Esophagus (tissue), 2 donors: ENCODE data around the gene LTF. TPM values are rescaled to one million over a fixed set of nuclear protein-coding genes. Genes with fewer than 3 reads are reported as not detected.
A peak's percentile ranks its signal among the peaks of the same experiment; 100 is the strongest.
"Not testable (repeated sequence)": the region's sequence is repeated elsewhere in the genome, so short reads cannot be mapped to it uniquely, and the experiment has no call there.

Experiments
- H3K27ac ChIP-seq, 2 donors: one replicate each; pipeline ENCODE4 v1.5.1; 2013; ENCODE audit warnings: low read depth in 2 of 2, mild to moderate bottlenecking in 2 of 2, inconsistent platforms in 1 of 2, low read length in 1 of 2, moderate library complexity in 1 of 2
- H3K27me3 ChIP-seq, 2 donors: one replicate each; pipeline ENCODE4 v1.6.1; 2013; ENCODE audit warnings: low read length in 2 of 2, control low read depth in 1 of 2, mild to moderate bottlenecking in 1 of 2; ENCODE audit not compliant: insufficient read depth in 2 of 2, control insufficient read depth in 1 of 2
- H3K36me3 ChIP-seq, 2 donors: one replicate each; pipeline ENCODE4 v1.6.1; 2013; ENCODE audit warnings: low read length in 1 of 2; ENCODE audit not compliant: control insufficient read depth in 2 of 2, insufficient read depth in 2 of 2
- H3K4me1 ChIP-seq, 2 donors: one replicate each; pipeline ENCODE4 v1.6.1; 2013; ENCODE audit warnings: low read length in 1 of 2; ENCODE audit not compliant: control insufficient read depth in 2 of 2, insufficient read depth in 2 of 2
- H3K4me3 ChIP-seq, 2 donors: one replicate each; pipeline ENCODE4 v1.5.1; 2013; ENCODE audit warnings: low read length in 2 of 2, mild to moderate bottlenecking in 2 of 2, low read depth in 1 of 2, moderate library complexity in 1 of 2
- H3K9me3 ChIP-seq, 2 donors: one replicate each; pipeline ENCODE4 v1.6.1; 2013; ENCODE audit warnings: mild to moderate bottlenecking in 2 of 2, low read depth in 1 of 2, low read length in 1 of 2, moderate library complexity in 1 of 2; ENCODE audit not compliant: control insufficient read depth in 2 of 2, insufficient read depth in 1 of 2
- WGBS, 2 donors: extraction: QIAGEN DNeasy Blood & Tissue Kit; methylation state at CpG; one replicate each; pipeline ENCODE4 v1.1.7; 2013; 5-methylcytosine and 5-hydroxymethylcytosine counted together
- polyA plus RNA-seq, 2 donors: library from polyadenylated mRNA; stranded (reverse); fragments of 200-250 nt; gene quantifications; one replicate each; pipeline ENCODE4 v1.2.3, GENCODE V29; 2013
- donor health status: healthy with polysubstance abuse.
- donor health status: Bipolar disorder and iron deficiency.

LTF gene
- polyA plus RNA-seq, 2 donors = 0.98 to 2.3 TPM

DNA sequence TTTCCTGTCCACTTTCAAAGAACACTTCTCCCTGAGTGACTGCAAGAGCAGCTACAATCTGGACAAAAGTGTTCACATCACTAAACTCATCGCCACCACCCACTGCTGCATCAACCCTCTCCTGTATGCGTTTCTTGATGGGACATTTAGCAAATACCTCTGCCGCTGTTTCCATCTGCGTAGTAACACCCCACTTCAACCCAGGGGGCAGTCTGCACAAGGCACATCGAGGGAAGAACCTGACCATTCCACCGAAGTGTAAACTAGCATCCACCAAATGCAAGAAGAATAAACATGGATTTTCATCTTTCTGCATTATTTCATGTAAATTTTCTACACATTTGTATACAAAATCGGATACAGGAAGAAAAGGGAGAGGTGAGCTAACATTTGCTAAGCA is 55.9 kb downstream of the LTF start:
- Histone ChIP-seq H3K27ac (no peak overlapping the region), H3K4me1 (peaks cover 0 to 2% of the 10 kb centered on the region in 2 donors), H3K27me3 (no peaks in the 10 kb centered on the region), H3K4me3 (no peak overlapping the region), H3K9me3 (no peaks in the 10 kb centered on the region), H3K36me3 (no peaks in the 10 kb centered on the region)
- WGBS, 2 donors = 92 to 93% methylated on average over 7 of the region's 7 CpGs

DNA sequence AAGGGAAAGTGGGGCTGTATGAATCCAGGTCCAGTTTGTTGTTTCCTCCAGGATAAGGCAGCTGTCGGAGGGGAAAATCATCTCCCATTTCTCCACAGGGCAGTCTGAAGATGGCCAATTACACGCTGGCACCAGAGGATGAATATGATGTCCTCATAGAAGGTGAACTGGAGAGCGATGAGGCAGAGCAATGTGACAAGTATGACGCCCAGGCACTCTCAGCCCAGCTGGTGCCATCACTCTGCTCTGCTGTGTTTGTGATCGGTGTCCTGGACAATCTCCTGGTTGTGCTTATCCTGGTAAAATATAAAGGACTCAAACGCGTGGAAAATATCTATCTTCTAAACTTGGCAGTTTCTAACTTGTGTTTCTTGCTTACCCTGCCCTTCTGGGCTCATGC is 56.7 kb downstream of the LTF start:
- H3K9me3 ChIP-seq = no peaks in the 10 kb centered on the region
- H3K36me3 ChIP-seq = no peaks in the 10 kb centered on the region
- 67 to 77% methylated on average over 7 of the region's 7 CpGs for WGBS, 2 donors
- peak overlapping the region in 1 of 2 donors; percentile 61 for H3K27ac ChIP-seq
- H3K4me3 ChIP-seq = no peak overlapping the region
- peaks cover 0 to 2% of the 10 kb centered on the region in 2 donors for H3K4me1 ChIP-seq
- H3K27me3 ChIP-seq = no peaks in the 10 kb centered on the region

DNA sequence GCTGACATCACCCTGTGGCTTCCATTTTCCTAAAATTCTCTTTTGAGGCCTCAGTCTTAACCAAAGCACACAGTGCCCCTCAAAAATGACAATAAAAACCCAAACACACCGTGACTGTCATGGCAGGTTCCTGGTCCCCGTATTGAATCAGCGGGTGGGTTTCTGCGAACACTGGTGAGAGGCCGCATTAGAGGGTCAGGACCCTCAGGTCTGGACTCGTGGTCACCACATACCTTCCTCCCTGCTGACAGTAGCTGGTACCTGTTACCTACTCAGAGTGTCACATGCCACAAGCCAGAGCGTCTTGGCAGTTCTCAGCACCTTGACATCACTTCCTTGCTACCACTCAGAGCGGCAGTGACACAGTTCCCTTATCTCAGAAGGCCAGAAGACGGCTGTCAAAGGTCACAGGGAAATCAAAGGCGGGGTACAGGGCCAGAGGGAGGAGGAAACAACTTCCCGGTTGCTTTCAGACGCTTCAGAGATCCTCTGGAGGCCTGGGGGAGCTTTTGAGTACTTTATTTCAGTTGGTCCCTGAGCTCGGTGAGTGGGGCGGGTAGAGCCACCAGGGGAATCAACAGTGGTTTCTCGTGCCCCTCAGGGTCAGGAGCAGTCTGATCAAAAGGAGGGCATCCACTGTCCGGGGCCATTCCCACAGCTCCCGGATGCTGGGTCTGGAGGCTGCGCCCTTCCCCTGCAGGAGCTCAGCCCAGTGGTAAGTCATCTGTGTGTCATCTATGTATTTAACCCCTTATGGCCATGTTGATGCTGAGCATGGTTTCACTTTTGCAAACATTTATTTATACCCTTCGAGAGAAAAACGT is 57.7 kb downstream of the LTF start, which contains the start of the genes CCR5AS and CCRL2:
CCR5AS (minus strand) TSS at position 279 of the 824 bp plus-strand sequence.
CCRL2 (plus strand) TSS at position 472 of the 824 bp plus-strand sequence. CDS start 821 bp downstream, outside the sequence.
- Histone ChIP-seq H3K27me3 (no peaks in the 10 kb centered on the region), H3K4me1 (peaks cover 0 to 2% of the 10 kb centered on the region in 2 donors), H3K4me3 (no peak within 1 kb of the TSS), H3K27ac (peak within 1 kb of the TSS; percentile 61), H3K36me3 (no peaks in the 10 kb centered on the region), H3K9me3 (no peaks in the 10 kb centered on the region)
- 47 to 55% methylated on average over 20 of the region's 20 CpGs for WGBS, 2 donors

DNA sequence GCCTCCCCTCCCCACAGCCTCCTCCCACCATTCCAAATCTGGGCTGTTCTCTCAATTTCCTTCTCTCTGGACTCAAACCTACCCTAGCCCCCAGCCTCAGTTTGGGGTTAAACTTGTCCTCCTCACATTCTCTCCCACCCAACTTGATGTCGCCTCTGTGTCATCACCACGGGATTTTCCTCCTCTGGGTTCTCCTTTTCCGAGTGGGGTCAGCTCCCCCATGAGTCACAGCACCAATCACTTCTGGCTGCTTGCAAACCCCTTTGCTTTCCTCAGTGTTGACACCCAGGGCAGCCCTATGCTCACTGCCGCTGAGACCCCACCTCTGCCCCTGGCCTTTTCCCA is 58.3 kb downstream of the LTF start:
- Histone ChIP-seq H3K4me3 (no peak overlapping the region), H3K4me1 (peaks cover 0 to 2% of the 10 kb centered on the region in 2 donors)
- WGBS, 2 donors = 68 to 77% methylated on average over 4 of the region's 4 CpGs

DNA sequence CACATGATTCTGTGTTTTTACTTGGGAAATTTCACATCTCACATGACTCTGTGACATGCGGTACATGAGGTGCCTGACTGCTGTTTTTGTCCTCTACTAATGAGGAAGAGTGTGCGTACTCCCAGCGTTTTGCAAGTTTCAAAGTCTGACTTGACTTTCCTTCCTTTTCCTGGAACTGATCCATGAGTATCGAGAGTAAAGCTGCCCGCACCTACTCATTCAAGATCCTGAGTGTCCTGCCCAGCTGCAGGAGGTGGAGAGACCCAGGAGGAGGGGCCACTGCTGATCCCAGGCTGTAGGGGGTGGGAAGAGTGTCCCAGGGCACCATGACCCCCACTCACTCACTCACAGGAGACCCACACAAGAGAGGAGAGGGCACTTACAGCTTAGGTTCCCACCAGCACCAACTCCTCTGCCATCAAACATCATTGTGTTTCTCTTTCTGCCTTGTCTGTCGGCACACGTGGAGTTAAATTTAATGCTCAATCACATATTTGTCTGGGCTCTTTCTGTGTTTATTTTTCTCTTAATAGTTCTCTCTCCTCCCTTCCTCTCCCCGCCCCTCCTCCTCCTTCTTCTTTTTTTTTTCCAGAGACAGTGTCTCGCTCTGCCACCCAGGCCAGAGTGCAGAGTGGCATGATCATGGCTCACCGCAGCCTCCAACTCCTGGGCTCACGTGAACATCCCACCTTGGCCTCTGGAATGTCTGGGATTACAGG is 59.2 kb downstream of the LTF start:
- Histone ChIP-seq H3K4me3 (no peak overlapping the region), H3K36me3 (no peaks in the 10 kb centered on the region), H3K27ac (peak overlapping the region; percentile 57 to 68), H3K4me1 (peaks cover 0 to 2% of the 10 kb centered on the region in 2 donors), H3K27me3 (no peaks in the 10 kb centered on the region), H3K9me3 (no peaks in the 10 kb centered on the region)
- WGBS, 2 donors = 35 to 40% methylated on average over 11 of the region's 11 CpGs

More for the DNA sequence above, 58.3 kb downstream of the LTF start:
- Histone ChIP-seq H3K36me3 (no peaks in the 10 kb centered on the region), H3K9me3 (no peaks in the 10 kb centered on the region), H3K27me3 (no peaks in the 10 kb centered on the region), H3K27ac (peak overlapping the region; percentile 38 to 47)

DNA sequence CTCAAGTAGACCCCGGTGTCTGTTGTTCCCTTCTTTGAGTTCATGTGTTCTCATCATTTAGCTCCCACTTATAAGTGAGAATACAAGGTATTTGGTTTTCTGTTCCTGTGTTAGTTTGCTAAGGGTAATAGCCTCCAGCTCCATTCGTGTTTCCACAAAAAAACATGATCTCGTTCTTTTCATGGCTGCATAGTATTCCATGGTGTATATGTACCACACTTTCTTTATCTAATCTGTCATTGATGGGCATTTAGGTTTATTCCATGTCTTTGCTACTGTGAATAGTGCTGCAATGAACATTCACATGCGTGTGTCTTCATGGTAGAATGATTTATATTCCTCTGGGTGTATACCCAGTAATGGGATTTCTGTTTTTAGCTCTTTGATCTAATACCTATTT is 61.8 kb downstream of the LTF start:
- not testable (repeated sequence) for H3K27ac ChIP-seq, H3K36me3 ChIP-seq, H3K9me3 ChIP-seq, H3K27me3 ChIP-seq, H3K4me3 ChIP-seq, H3K4me1 ChIP-seq
- WGBS, 2 donors = 94 to 95% methylated on average over 4 of the region's 4 CpGs

DNA sequence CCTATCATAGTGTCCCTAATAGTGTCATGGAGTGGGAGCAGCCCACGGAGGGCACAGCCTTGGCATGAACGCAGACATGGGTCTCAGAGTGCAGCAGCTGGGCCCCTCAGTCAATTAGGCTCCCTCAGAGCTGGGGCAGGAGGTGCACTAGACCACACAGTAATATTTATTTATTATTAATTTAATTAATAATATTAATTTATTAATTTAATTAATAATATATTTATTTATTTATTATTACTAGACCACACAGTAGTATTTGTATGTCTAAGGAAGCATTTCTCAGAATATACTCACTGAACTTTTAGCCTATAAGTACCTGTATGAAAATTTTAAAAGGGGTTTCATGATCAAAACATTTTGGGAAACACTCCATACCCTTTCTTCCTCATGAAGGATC is 63.1 kb downstream of the LTF start:
- Histone ChIP-seq H3K4me1 (peaks cover 0 to 2% of the 10 kb centered on the region in 2 donors), H3K4me3 (no peak overlapping the region), H3K27me3 (no peaks in the 10 kb centered on the region), H3K36me3 (no peaks in the 10 kb centered on the region), H3K9me3 (no peaks in the 10 kb centered on the region), H3K27ac (no peak overlapping the region)
- 95 to 98% methylated on average over 2 of the region's 2 CpGs for WGBS, 2 donors

DNA sequence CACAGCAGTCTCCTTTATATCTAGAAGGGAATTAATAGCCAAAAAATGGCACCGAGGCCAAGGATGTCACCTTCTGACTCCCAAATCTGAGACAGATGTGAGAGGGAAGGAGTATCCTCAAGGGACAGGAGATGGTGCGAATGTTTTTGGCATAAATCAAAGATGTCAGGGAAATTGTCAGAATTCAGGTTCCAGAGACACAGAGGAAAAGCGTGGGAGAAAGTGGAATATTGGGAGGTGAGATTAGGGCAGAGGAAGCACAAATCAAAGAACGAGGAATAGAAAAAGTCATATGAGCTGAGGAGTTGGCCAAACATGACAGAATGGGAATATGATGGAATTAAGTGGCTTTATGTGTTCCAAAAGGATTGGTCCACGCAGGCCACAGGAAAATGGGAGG is 63.9 kb downstream of the LTF start:
- Histone ChIP-seq H3K4me1 (peaks cover 0 to 2% of the 10 kb centered on the region in 2 donors), H3K27me3 (no peaks in the 10 kb centered on the region), H3K4me3 (no peak overlapping the region), H3K27ac (no peak overlapping the region), H3K9me3 (no peaks in the 10 kb centered on the region), H3K36me3 (no peaks in the 10 kb centered on the region)
- 84 to 88% methylated on average over 5 of the region's 5 CpGs for WGBS, 2 donors

DNA sequence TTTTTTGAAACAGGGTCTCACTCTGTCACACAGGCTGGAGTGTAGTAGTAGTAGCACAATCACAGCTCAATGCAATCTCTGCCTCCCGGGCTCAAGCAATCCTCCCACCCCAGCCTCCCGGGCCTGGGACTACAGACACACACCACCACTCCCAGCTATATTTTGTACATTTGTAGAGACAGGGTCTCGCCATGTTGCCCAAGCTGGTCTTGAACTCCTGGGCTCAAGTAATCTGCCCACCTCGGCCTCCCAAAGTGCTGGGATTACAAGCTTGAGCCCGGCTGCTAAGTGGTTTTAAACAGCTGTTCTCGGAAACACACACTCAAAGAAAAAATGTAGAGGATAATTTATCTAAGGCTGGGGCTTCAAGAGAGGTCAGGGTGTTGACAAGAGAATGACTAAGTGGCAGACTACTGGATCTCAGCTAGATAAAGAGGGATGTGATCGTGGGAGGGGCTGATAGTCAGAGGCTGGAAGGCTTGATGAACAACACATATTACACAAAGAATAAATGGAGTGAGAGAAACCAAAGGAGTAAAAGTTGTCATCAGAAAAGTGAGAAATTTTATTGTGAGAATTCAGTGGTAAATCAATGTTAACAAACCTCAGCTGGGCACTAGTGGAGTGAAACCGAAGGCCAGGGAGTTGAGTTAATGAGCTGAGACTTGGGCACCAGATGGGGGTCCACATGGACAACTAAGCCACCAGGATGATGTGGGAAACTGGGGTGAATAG is 64.5 kb downstream of the LTF start:
- 72 to 80% methylated on average over 8 of the region's 8 CpGs for WGBS, 2 donors
- Histone ChIP-seq H3K4me3 (no peak overlapping the region), H3K36me3 (no peaks in the 10 kb centered on the region), H3K27ac (no peak overlapping the region), H3K27me3 (no peaks in the 10 kb centered on the region), H3K4me1 (no peaks in the 10 kb centered on the region), H3K9me3 (no peaks in the 10 kb centered on the region)
